VCaP (cell line): ENCODE results near the gene MTIF3.

ENCODE experiments used
- H3K27ac ChIP-seq: fragments of 450-650 bp; 2 replicates; pipeline ENCODE4 v1.5.1; 2017
- TF ChIP-seq, protein P1 (sequence below): fragments of 450-650 bp; conservative IDR thresholded peaks from 2 replicates; pipeline ENCODE4 v1.5.1; 2017; ENCODE audit warnings: mild to moderate bottlenecking, moderate library complexity

Gene MTIF3

DNA sequence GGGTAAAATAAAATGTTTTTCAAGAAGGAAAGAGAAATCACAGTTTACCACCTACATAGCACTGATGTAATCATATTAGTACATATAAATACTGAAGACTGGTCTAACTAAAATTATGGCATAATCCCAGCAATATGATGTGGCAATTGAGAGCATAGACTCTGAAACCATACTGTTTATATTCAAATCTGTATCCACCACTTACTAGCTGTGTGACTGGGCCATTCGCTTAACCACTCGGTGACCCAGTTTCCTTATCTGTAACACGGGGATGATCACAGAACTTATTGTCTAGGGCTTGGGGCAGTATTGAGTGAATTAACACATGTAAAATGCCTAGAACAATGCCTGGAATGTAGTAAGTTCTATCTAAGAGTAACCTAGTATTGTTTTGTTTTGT is 39.0 kb downstream of the MTIF3 start:
- TF ChIP-seq, protein P1, sequence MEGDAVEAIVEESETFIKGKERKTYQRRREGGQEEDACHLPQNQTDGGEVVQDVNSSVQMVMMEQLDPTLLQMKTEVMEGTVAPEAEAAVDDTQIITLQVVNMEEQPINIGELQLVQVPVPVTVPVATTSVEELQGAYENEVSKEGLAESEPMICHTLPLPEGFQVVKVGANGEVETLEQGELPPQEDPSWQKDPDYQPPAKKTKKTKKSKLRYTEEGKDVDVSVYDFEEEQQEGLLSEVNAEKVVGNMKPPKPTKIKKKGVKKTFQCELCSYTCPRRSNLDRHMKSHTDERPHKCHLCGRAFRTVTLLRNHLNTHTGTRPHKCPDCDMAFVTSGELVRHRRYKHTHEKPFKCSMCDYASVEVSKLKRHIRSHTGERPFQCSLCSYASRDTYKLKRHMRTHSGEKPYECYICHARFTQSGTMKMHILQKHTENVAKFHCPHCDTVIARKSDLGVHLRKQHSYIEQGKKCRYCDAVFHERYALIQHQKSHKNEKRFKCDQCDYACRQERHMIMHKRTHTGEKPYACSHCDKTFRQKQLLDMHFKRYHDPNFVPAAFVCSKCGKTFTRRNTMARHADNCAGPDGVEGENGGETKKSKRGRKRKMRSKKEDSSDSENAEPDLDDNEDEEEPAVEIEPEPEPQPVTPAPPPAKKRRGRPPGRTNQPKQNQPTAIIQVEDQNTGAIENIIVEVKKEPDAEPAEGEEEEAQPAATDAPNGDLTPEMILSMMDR = no peak
- no peak overlapping the region for H3K27ac ChIP-seq

DNA sequence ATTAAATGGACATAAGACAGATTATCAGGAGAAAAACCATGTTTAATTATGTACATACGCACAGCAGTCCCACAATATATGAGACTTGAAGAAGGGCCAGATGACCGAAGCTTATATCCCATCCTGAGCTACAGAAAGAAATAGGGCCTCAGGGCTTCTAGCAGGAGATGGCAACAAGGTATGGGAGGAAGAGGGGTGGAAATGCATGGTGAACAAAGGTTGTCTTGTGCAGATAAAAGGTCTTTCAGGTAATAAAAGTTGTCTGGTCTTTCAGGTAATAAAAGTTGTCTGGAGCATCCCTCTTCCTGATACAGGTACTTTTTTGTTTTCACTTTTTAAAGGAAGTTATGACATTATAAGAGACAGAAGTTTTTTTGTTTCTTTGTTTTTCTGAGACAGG is 41.4 kb downstream of the MTIF3 start:
- H3K27ac ChIP-seq = no peak overlapping the region
- TF ChIP-seq, protein P1 = no peak

DNA sequence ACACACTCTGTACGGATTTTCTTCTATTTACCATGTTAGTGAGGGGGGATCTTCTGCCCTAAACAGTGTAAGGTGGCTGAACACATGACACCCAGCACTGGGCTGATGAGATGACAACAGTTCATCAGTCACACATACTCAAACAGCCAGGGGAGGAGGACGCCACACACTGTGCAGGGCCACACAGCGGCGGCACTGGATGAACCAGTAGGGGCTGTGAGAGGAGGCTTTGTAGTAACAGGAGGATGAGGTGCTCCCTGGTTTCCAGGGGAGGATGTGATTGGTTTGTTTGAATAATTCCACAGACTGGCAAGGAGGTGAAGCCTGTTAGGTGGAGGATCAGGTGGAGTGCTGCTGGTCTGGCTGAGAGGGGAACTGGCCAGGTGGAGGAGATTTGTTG is 42.3 kb downstream of the MTIF3 start:
- TF ChIP-seq, protein P1 = no peak
- H3K27ac ChIP-seq = no peak overlapping the region

DNA sequence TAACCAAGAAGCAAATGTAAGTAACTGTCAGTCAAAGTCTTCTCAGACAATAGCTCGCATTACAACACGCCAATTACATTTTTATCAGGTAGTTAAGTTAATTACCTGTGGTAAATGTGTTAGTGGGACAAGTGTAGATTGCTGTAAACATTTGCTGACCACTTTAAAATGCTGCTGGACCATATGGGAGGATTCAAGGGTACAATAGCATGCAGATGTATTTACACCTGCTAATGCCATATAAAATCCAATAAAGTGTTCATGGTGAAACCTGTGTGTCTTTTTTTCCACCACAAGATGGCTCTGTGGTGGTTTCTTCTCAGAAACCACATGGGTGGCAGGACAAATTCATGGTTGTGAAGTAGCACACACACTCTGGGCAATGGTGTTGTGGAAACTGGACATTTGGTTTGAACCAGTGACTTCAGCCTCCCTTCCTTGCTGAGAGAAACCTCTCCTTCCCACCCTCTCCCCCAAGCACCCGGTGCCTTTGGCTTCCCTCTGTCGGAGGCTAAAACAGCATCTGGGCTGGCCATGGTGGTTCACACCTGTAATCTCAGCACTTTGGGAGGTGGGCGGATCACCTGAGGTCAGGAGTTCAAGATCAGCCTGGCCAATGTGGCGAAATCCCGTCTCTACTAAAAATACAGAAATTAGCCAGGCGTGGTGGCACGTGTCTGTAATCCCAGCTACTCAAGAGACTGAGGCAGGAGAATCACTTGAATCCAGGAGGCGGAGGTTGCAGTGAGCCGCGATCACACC is 44.0 kb downstream of the MTIF3 start:
- no peak overlapping the region for H3K27ac ChIP-seq
- TF ChIP-seq, protein P1 = peak; percentile 79

DNA sequence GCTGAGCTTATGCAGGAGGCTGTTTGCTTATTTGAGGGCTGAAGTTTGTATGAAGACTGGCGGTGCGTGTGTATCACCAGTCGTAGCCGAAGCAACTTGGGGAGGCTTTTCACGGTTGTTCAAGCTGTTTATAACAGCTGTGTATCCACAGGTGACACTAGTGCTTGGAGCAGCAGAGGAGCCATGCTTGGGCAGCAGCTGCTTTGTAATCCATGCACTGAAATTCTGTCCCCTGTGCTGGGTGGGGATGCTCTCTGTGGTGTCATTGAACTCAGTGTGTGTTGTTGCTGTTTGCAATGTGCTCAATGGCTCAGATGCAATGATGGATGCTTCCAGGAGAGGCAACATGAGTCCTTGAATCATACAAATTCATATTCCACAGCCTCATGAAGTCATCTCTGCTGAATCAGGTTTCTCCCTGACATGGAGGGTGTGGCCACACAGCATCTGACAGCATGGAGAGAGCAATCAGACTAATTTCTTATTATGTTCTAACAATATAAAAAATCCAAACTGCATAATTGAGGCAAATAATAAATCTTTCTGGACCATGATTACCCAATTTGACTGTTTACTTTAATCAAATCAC is 44.7 kb downstream of the MTIF3 start:
- TF ChIP-seq, protein P1 = no peak
- H3K27ac ChIP-seq = no peak overlapping the region

DNA sequence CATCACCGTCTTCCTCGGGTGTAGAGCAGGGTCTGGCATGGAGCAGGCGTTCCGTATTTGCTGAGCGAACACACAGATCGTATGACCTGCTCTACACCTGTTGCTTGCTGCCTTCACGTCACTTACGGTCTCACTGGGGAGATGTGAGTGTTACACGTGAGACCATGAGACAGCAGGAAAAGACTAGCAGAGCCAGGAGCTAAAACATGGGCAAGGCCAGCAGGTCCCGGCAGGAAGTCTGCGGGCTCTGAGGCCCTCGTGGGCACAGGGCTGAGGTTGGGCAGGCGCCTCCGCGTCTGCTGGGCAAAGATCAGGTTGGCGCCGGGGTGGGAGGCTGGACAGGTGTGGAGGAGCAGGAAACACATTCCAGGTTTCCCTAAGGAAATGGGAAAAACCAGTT is 45.7 kb downstream of the MTIF3 start:
- TF ChIP-seq, protein P1 = no peak
- H3K27ac ChIP-seq = peak overlapping the region; percentile 72

DNA sequence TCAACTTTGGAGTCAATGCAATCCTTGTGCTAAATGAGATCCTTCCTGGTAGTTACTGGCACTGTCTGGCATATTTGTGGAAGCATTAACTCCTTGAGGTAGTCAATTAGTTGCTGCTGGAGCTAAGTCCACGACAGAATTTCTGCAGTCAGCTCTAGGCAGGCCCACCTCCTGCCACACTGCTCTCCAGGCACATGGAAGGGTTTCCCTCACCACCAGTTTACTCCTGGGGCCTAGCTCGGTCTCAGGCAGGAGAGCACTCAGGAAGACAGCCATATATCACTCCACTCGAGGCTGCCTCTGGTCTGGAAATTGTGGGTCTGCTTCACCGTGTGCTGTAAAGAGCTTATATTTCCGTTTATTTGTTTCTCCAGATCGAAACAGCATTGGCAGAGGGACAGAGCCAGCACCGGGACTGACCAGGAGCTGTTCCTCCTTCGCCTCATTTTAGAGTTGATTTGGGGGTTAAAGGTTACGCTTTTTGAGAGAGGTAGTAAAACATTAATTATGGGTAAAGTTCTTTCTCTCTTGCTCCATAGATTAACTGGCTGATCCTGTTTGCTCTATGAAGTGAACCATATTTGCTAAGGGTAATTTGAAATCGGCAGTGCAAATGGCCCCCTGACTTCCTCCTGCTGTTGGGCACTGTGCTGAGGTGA is 46.5 kb downstream of the MTIF3 start:
- TF ChIP-seq, protein P1 = no peak
- H3K27ac ChIP-seq = peak overlapping the region; percentile 72
